CD14-positive monocyte (primary cell): Measurements from ENCODE around the gene DNMT3L. TPM values are rescaled to one million over a fixed set of nuclear protein-coding genes. Genes with fewer than 3 reads are reported as not detected.

Experiments used
- DNase-seq, 3 donors: peaks; one replicate each; pipeline ENCODE4 v3.0.0-alpha.2; 2011 to 2022
- H2AFZ ChIP-seq: 2 replicates; pipeline ENCODE4 v1.6.0; 2012; ENCODE audit warnings: mild to moderate bottlenecking, low read depth, low read length, inconsistent platforms; ENCODE audit not compliant: insufficient read depth, poor library complexity, severe bottlenecking
- H3K27ac ChIP-seq, 2 donors: 1 replicate in 1 of 2; 2 replicates in 1 of 2; pipeline ENCODE4 v1.5.1; 2012 to 2013; ENCODE audit warnings: low read length in 2 of 2, control low read depth in 1 of 2, inconsistent platforms in 1 of 2, low read depth in 1 of 2, mild to moderate bottlenecking in 1 of 2
- H3K27me3 ChIP-seq, 2 donors: one replicate each; pipeline versions ENCODE4 v1.6.0 to v1.6.1; 2011 to 2013; ENCODE audit warnings: low read length in 2 of 2; ENCODE audit not compliant: control insufficient read depth in 2 of 2, insufficient read depth in 2 of 2
- H3K36me3 ChIP-seq, 2 donors: replicated peaks in 1 of 2; 1 replicate in 1 of 2; 2 replicates in 1 of 2; pipeline versions ENCODE4 v1.5.1 to v1.6.1; 2012 to 2013; ENCODE audit warnings: low read length in 2 of 2, control low read depth in 1 of 2, inconsistent platforms in 1 of 2, mild to moderate bottlenecking in 1 of 2; ENCODE audit not compliant: insufficient read depth in 2 of 2, control insufficient read depth in 1 of 2
- H3K4me1 ChIP-seq, 2 donors: 1 replicate in 1 of 2; 2 replicates in 1 of 2; pipeline versions ENCODE4 v1.5.1 to v1.6.1; 2012 to 2013; ENCODE audit warnings: low read length in 2 of 2, control low read depth in 1 of 2, inconsistent platforms in 1 of 2, mild to moderate bottlenecking in 1 of 2, moderate library complexity in 1 of 2; ENCODE audit not compliant: insufficient read depth in 2 of 2, control insufficient read depth in 1 of 2
- H3K4me2 ChIP-seq: replicated peaks from 2 replicates; pipeline ENCODE3; 2012; ENCODE audit warnings: low read length, moderate library complexity, mild to moderate bottlenecking; ENCODE audit not compliant: poor library complexity, severe bottlenecking; ENCODE audit errors: extremely low read depth
- H3K4me3 ChIP-seq, 3 experiments: fragments of 200-600 bp in 1 of 3; sonication (generic) in 1 of 3; replicated peaks in 1 of 3; 1 replicate in 2 of 3; 2 replicates in 1 of 3; pipeline ENCODE4 v1.5.1; 2011 to 2013; ENCODE audit warnings: low read length in 3 of 3, mild to moderate bottlenecking in 3 of 3, control low read depth in 2 of 3, low read depth in 2 of 3, inconsistent platforms in 1 of 3, moderate library complexity in 1 of 3
- H3K79me2 ChIP-seq: 2 replicates; pipeline ENCODE4 v1.6.0; 2012; ENCODE audit warnings: mild to moderate bottlenecking, control low read depth, inconsistent platforms, low read length, moderate library complexity; ENCODE audit not compliant: insufficient read depth
- H3K9ac ChIP-seq: 2 replicates; pipeline ENCODE4 v1.6.0; 2017; ENCODE audit warnings: low read length, mild to moderate bottlenecking; ENCODE audit not compliant: insufficient read depth, poor library complexity, severe bottlenecking
- H3K9me3 ChIP-seq, 2 donors: replicated peaks in 1 of 2; 1 replicate in 1 of 2; 2 replicates in 1 of 2; pipeline versions ENCODE4 v1.5.1 to v1.6.1; 2012 to 2013; ENCODE audit warnings: low read length in 2 of 2, control low read depth in 1 of 2; ENCODE audit not compliant: control insufficient read depth in 1 of 2, insufficient read depth in 1 of 2
- H4K20me1 ChIP-seq: 2 replicates; pipeline ENCODE4 v1.6.0; 2012; ENCODE audit warnings: mild to moderate bottlenecking, low read length, control low read depth, moderate library complexity; ENCODE audit not compliant: insufficient read depth
- H3K27ac Mint-ChIP-seq, 7 donors: one replicate each; pipeline ENCODE4 v1.8.0; 2020; ENCODE audit warnings: mild to moderate bottlenecking in 7 of 7, mixed read lengths in 7 of 7, moderate library complexity in 6 of 7, inconsistent platforms in 2 of 7
- H3K27me3 Mint-ChIP-seq, 3 donors: one replicate each; pipeline ENCODE4 v1.8.0; 2021 to 2022; ENCODE audit warnings: low read depth in 3 of 3, mild to moderate bottlenecking in 3 of 3, mixed read lengths in 3 of 3, moderate library complexity in 3 of 3, inconsistent platforms in 1 of 3
- H3K36me3 Mint-ChIP-seq, 2 donors: one replicate each; pipeline ENCODE4 v1.8.0; 2020; ENCODE audit warnings: mixed read lengths in 2 of 2, inconsistent platforms in 1 of 2, mild to moderate bottlenecking in 1 of 2
- H3K4me1 Mint-ChIP-seq: one replicate; pipeline ENCODE4 v1.8.0; 2020; ENCODE audit warnings: mild to moderate bottlenecking, mixed read lengths
- H3K4me3 Mint-ChIP-seq, 2 donors: one replicate each; pipeline ENCODE4 v1.8.0; 2020; ENCODE audit warnings: mild to moderate bottlenecking in 2 of 2, mixed read lengths in 2 of 2, moderate library complexity in 1 of 2
- H3K9me3 Mint-ChIP-seq, 7 donors: one replicate each; pipeline ENCODE4 v1.8.0; 2020 to 2022; ENCODE audit warnings: mixed read lengths in 7 of 7, mild to moderate bottlenecking in 6 of 7, moderate library complexity in 6 of 7, inconsistent platforms in 2 of 7
- CTCF ChIP-seq: fragments of 200-600 bp; IDR thresholded peaks from one replicate; pipeline ENCODE4 v1.8.0; 2022; ENCODE audit warnings: antibody characterized with exemption, mild to moderate bottlenecking
- WGBS: methylation state at CpG from one replicate; pipeline ENCODE4 v1.1.5; 2013; ENCODE audit warnings: missing lambda C conversion rate; ENCODE audit not compliant: insufficient coverage; 5-methylcytosine and 5-hydroxymethylcytosine counted together
- intact Hi-C, 2 donors: fragments of 100-400 bp; cut with micrococcal nuclease; formaldehyde crosslinking; loops; one replicate each; pipeline versions ENCODE4 v1.15.0 to v1.15.1; 2023
- polyA plus RNA-seq, 3 donors: library from polyadenylated mRNA; depleted of rRNA in 1 of 3; unstranded in 2 of 3; stranded (reverse) in 1 of 3; fragments of 300-500 nt in 2 of 3; fragments of >200 nt in 1 of 3; fragmentation: Illumina TruSeq in 2 of 3; gene quantifications; 1 replicate in 2 of 3; 2 replicates in 1 of 3; pipeline ENCODE4 v1.2.3, GENCODE V29; 2012 to 2021

Gene DNMT3L
- polyA plus RNA-seq, 3 donors, result not detected

DNA sequence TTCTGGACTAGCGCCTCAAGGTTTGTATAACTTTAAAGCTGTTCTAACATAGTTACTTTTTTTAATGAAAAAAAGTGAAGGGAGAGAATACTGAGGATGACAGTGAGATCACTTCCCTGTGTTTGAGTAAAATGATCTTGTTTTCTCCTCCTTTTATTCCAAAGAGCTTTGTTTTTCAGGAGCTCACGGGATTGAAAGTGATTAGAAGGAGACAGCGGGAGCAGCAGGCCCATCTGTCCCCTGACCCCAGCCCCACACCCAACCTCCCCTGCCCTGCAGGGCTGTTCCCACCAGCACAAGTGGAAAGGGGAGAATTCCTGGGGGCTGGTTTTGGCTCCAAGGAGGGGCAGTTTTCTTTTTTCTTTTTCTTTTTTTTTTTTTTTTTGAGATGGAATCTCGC lies 2.1 kb upstream of the DNMT3L start:
- no peaks in the 10 kb centered on the region for H3K9me3 ChIP-seq
- H3K27ac ChIP-seq, result no peak overlapping the region
- no peak overlapping the region for H3K27ac Mint-ChIP-seq
- no peaks in the 10 kb centered on the region for H4K20me1 ChIP-seq
- H3K36me3 ChIP-seq, result no peaks in the 10 kb centered on the region
- H3K36me3 Mint-ChIP-seq, result no peaks in the 10 kb centered on the region
- no peaks in the 10 kb centered on the region for H3K4me1 ChIP-seq
- intact Hi-C loops, result no loop called here
- H3K27me3 Mint-ChIP-seq, result peaks cover 0 to 6% (median 6%) of the 10 kb centered on the region in 3 donors
- H3K9me3 Mint-ChIP-seq, result no peaks in the 10 kb centered on the region
- no peaks in the 10 kb centered on the region for H3K27me3 ChIP-seq
- H3K4me2 ChIP-seq, result no peak overlapping the region
- no peak overlapping the region for H3K4me3 ChIP-seq
- no peak overlapping the region for H3K4me3 Mint-ChIP-seq
- H3K4me1 Mint-ChIP-seq, result peaks cover 2% of the 10 kb centered on the region
- DNase-seq, result no peak
- no peak overlapping the region for H2AFZ ChIP-seq
- TF ChIP-seq CTCF, result no peak
- H3K79me2 ChIP-seq, result no peaks in the 10 kb centered on the region
- H3K9ac ChIP-seq, result no peak overlapping the region
- no CpG with 5 or more reads among the region's 4 CpGs for WGBS

GRCh38 chr21:44263221-44263760 lies 1.6 kb upstream of the DNMT3L start:
- Mint-ChIP-seq H3K27ac (no peak overlapping the region), H3K9me3 (no peaks in the 10 kb centered on the region), H3K4me1 (peaks cover 2% of the 10 kb centered on the region), H3K4me3 (no peak overlapping the region), H3K36me3 (no peaks in the 10 kb centered on the region), H3K27me3 (peaks cover 0 to 6% (median 6%) of the 10 kb centered on the region in 3 donors)
- no peaks in the 10 kb centered on the region for H3K79me2 ChIP-seq
- H3K4me2 ChIP-seq, result no peak overlapping the region
- no peaks in the 10 kb centered on the region for H3K4me1 ChIP-seq
- DNase-seq, result no peak
- 91% methylated on average over 10 of the region's 18 CpGs for WGBS
- no peaks in the 10 kb centered on the region for H3K9me3 ChIP-seq
- H3K4me3 ChIP-seq, result no peak overlapping the region
- TF ChIP-seq CTCF, result no peak
- H2AFZ ChIP-seq, result no peak overlapping the region
- no peaks in the 10 kb centered on the region for H4K20me1 ChIP-seq
- H3K36me3 ChIP-seq, result no peaks in the 10 kb centered on the region
- H3K9ac ChIP-seq, result no peak overlapping the region
- H3K27me3 ChIP-seq, result no peaks in the 10 kb centered on the region
- intact Hi-C loops, result no loop called here
- H3K27ac ChIP-seq, result no peak overlapping the region
